CD4-positive, alpha-beta memory T cell (primary cell): Measurements from ENCODE around the gene TPRG1L. TPM values are rescaled to one million over a fixed set of nuclear protein-coding genes. Genes with fewer than 3 reads are reported as not detected.
"Not testable (repeated sequence)": the region's sequence is repeated elsewhere in the genome, so short reads cannot be mapped to it uniquely, and the experiment has no call there.

Experiments used
- CTCF ChIA-PET: fragments of 350-600 bp; sonication (Branson Sonifier 250); formaldehyde crosslinking; loops from one replicate; lab custom pipeline; 2021; ENCODE audit warnings: inconsistent platforms; ENCODE audit not compliant: partially characterized antibody; lab: Charles Lee
- POLR2A ChIA-PET: fragments of 350-600 bp; sonication (Branson Sonifier 250); formaldehyde crosslinking; loops from one replicate; lab custom pipeline; 2021; ENCODE audit not compliant: partially characterized antibody; lab: Charles Lee
- DNase-seq, 5 donors: peaks; one replicate each; pipeline versions ENCODE4 v3.0.0 to v3.0.0-alpha.2; 2020 to 2022; ENCODE audit warnings: mixed read lengths in 1 of 5
- H3K27ac ChIP-seq: one replicate; pipeline ENCODE4 v1.7.0; 2013; ENCODE audit warnings: low read depth, low read length
- H3K27me3 ChIP-seq: 2 replicates; pipeline ENCODE4 v1.7.0; 2013; ENCODE audit warnings: mild to moderate bottlenecking, low read length, moderate library complexity; ENCODE audit not compliant: insufficient read depth
- H3K36me3 ChIP-seq: 2 replicates; pipeline ENCODE4 v1.7.0; 2013; ENCODE audit warnings: mild to moderate bottlenecking, low read length, moderate library complexity; ENCODE audit not compliant: insufficient read depth
- H3K4me1 ChIP-seq: 2 replicates; pipeline ENCODE4 v1.7.0; 2013; ENCODE audit warnings: mild to moderate bottlenecking, low read length, moderate library complexity; ENCODE audit not compliant: insufficient read depth
- H3K4me3 ChIP-seq, 2 donors: one replicate each; pipeline ENCODE4 v1.7.0; 2013; ENCODE audit warnings: low read length in 2 of 2, mild to moderate bottlenecking in 1 of 2
- H3K9me3 ChIP-seq, 2 donors: one replicate each; pipeline ENCODE4 v1.7.0; 2013; ENCODE audit warnings: low read length in 2 of 2, control low read depth in 1 of 2; ENCODE audit not compliant: control insufficient read depth in 1 of 2
- H3K27ac Mint-ChIP-seq, 7 donors: one replicate each; pipeline ENCODE4 v1.8.0; 2020 to 2021; ENCODE audit warnings: mixed read lengths in 7 of 7, mild to moderate bottlenecking in 6 of 7, inconsistent platforms in 3 of 7, moderate library complexity in 3 of 7
- H3K27me3 Mint-ChIP-seq, 2 donors: one replicate each; pipeline ENCODE4 v1.8.0; 2020 to 2021; ENCODE audit warnings: mixed read lengths in 2 of 2
- H3K36me3 Mint-ChIP-seq, 2 donors: one replicate each; pipeline ENCODE4 v1.8.0; 2020 to 2021; ENCODE audit warnings: mixed read lengths in 2 of 2, inconsistent platforms in 1 of 2, mild to moderate bottlenecking in 1 of 2
- H3K4me1 Mint-ChIP-seq, 4 donors: one replicate each; pipeline ENCODE4 v1.8.0; 2020 to 2021; ENCODE audit warnings: mixed read lengths in 4 of 4, mild to moderate bottlenecking in 1 of 4
- H3K4me3 Mint-ChIP-seq, 8 donors: one replicate each; pipeline ENCODE4 v1.8.0; 2020 to 2021; ENCODE audit warnings: mixed read lengths in 8 of 8, mild to moderate bottlenecking in 7 of 8, moderate library complexity in 6 of 8, inconsistent platforms in 3 of 8
- H3K9me3 Mint-ChIP-seq, 8 donors: one replicate each; pipeline ENCODE4 v1.8.0; 2020 to 2021; ENCODE audit warnings: mixed read lengths in 8 of 8, mild to moderate bottlenecking in 5 of 8, inconsistent platforms in 3 of 8, moderate library complexity in 1 of 8
- intact Hi-C: fragments of 100-400 bp; cut with micrococcal nuclease; formaldehyde crosslinking; loops from one replicate; pipeline ENCODE4 v1.15.1; 2023
- polyA plus RNA-seq, 2 donors: library from polyadenylated mRNA; unstranded; fragments of 300-500 nt; fragmentation: Illumina TruSeq; gene quantifications; one replicate each; pipeline ENCODE4 v1.2.3, GENCODE V29; 2021
- total RNA-seq, 2 experiments: library from RNA; stranded (reverse); gene quantifications; one replicate each; pipeline ENCODE4 v1.2.3, GENCODE V29; 2021

TPRG1L gene
- total RNA-seq (10 to 100 TPM; 57.9 to 59.5 TPM), polyA plus RNA-seq (10 to 100 TPM; 41.4 to 46.4 TPM)

DNA sequence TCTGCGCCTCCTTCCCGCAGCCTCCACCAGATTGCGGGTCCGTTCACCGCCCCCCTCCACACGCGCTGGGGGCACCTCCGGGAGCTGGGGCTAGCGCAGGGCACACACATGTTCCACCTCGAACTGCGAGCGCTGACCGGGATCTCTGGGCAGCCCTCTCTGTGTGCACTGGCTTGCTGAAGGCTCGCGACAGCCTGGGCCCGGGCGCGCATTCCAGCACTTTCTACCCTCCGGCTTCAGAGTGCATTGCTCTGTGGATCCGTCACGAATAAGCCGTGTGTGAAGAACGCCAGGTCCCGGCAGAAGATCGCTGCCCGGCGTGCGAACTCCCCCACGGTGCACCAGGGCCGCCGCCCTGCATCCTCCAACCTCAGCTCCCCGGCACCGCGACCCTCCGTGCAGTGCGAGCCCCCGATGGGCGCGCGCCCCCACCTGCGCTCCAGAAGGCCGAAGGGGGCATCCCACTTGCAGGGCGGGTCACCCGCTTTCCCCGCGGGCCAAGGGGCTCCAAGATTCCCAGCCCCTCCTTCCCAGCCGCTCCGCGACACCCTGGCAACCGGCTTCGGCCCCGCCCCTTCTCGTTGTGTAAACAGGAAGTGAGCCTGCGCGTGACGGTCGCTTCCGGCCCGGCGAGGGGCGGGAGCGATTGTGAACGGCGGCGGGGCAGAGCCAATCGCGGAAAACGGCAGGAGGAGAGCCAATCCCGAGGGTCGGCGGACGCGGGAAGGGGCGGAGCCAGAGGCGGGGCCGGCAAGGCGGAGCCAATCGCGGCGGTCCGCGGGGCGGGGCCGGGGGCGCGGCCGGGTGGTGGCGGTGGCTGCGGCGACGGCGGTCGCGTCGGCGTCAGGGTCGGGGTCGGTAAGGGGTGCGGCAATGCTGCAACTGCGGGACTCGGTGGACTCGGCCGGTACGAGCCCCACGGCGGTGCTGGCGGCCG, at the start of gene TPRG1L:
Gene TPRG1L (plus strand): TSS at position 816 of the 937 bp plus-strand sequence. CDS start 58 bp downstream, at position 874.
- Mint-ChIP-seq H3K36me3 (peaks cover 7 to 25% of the 10 kb centered on the region in 2 donors), H3K27ac (peak within 1 kb of the TSS; percentile 92 to 98 (median 97)), H3K27me3 (no peaks in the 10 kb centered on the region), H3K4me1 (peaks cover 25 to 52% (median 41%) of the 10 kb centered on the region in 4 donors), H3K4me3 (peak within 1 kb of the TSS; percentile 92 to 99 (median 94)), H3K9me3 (peaks cover 0 to 2% (median 0%) of the 10 kb centered on the region in 8 donors)
- Histone ChIP-seq H3K4me3 (peak within 1 kb of the TSS; percentile 36 to 90), H3K27me3 (no peaks in the 10 kb centered on the region), H3K9me3 (no peaks in the 10 kb centered on the region), H3K36me3 (peaks cover 22% of the 10 kb centered on the region), H3K27ac (peak within 1 kb of the TSS; percentile 66), H3K4me1 (peaks cover 33% of the 10 kb centered on the region)
- intact Hi-C loops = loop anchor here (1.0 to 2.0 kb wide), 5 partner anchors 26 to 232 kb away; partner anchors contain the start of genes CEP104, DFFB, SMIM1 and WRAP73
- DNase-seq = peak; percentile 97 to 99 (median 99)
- CTCF ChIA-PET = interaction anchor here (6.1 kb wide), 1 partner anchor 172 kb away, joined by 60 read pairs; no protein-coding TSS in a partner anchor
- POLR2A ChIA-PET = interaction anchor here (0.8 to 1.2 kb wide), 5 partner anchors 13 to 172 kb away, joined by 3 to 7 read pairs (median 6); partner anchors contain the start of genes LRRC47 and MEGF6

- H3K4me1 ChIP-seq, H3K4me3 ChIP-seq, intact Hi-C loops, H3K27me3 Mint-ChIP-seq, CTCF ChIA-PET, POLR2A ChIA-PET, DNase-seq, H3K36me3 Mint-ChIP-seq, H3K9me3 ChIP-seq, H3K9me3 Mint-ChIP-seq, H3K4me1 Mint-ChIP-seq, H3K27me3 ChIP-seq, H3K36me3 ChIP-seq, H3K4me3 Mint-ChIP-seq, H3K27ac ChIP-seq, H3K27ac Mint-ChIP-seq: not testable (repeated sequence)
Measured at GRCh38 chr1:3575515-3575914, 49.3 kb upstream of the TPRG1L start.

- intact Hi-C loops = no loop called here
- Histone ChIP-seq H3K4me3 (no peak overlapping the region), H3K36me3 (no peaks in the 10 kb centered on the region), H3K9me3 (no peaks in the 10 kb centered on the region), H3K27me3 (no peaks in the 10 kb centered on the region), H3K27ac (no peak overlapping the region), H3K4me1 (no peaks in the 10 kb centered on the region)
- no peaks in the 10 kb centered on the region for H3K4me1 Mint-ChIP-seq
- POLR2A ChIA-PET = no interaction called here
- H3K36me3 Mint-ChIP-seq = no peaks in the 10 kb centered on the region
- no peak overlapping the region for H3K27ac Mint-ChIP-seq
- DNase-seq = no peak
- CTCF ChIA-PET = no interaction called here
- H3K4me3 Mint-ChIP-seq = no peak overlapping the region
- peaks cover 0 to 2% (median 0%) of the 10 kb centered on the region in 8 donors for H3K9me3 Mint-ChIP-seq
- no peaks in the 10 kb centered on the region for H3K27me3 Mint-ChIP-seq
Measured at GRCh38 chr1:3575993-3576392, 48.8 kb upstream of the TPRG1L start.

- H3K4me1 ChIP-seq = no peaks in the 10 kb centered on the region
- no peak overlapping the region for H3K4me3 ChIP-seq
- intact Hi-C loops = no loop called here
- H3K9me3 ChIP-seq = no peaks in the 10 kb centered on the region
- Mint-ChIP-seq H3K36me3 (no peaks in the 10 kb centered on the region), H3K4me3 (no peak overlapping the region), H3K27ac (no peak overlapping the region), H3K4me1 (no peaks in the 10 kb centered on the region), H3K9me3 (peaks cover 0 to 2% (median 0%) of the 10 kb centered on the region in 8 donors), H3K27me3 (no peaks in the 10 kb centered on the region)
- no peak overlapping the region for H3K27ac ChIP-seq
- POLR2A ChIA-PET = no interaction called here
- no peak for DNase-seq
- CTCF ChIA-PET = no interaction called here
- H3K27me3 ChIP-seq = no peaks in the 10 kb centered on the region
- no peaks in the 10 kb centered on the region for H3K36me3 ChIP-seq
Measured at GRCh38 chr1:3577300-3577699, 47.5 kb upstream of the TPRG1L start.

DNA sequence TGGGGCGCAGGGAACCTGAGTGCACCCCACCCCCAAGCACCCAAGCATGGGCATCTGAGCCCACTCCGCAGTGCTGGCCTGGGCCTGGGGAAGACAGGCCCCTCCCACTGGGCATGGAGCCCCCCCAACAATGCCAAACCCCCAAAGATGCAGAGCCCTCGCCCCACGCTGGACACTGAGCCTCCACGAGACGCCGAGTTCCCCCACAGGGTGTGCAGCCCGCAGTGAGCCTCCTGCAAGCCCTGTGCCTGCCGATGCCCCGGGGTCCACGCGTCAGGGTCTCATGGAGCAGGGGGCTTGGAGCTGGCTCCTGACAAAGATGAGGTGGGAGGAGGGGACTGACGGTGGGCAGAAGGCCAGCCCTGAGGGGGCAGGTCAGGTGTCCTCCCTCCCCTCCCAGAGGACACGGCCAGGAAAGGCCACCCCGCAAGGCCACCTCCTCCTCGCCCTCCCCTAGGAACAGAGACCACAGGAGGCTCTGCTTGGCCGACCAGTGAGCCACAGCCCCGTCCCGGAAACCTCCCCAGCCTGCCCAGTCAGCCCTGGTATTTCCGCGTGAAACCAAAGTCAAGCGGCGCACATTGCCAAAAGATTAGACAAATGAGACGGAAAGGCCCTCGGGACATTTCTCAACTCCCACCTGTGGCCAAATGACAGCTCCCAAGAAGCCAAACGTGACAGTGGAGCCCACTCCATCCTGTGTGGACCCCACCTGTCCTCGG, 46.9 kb upstream of the TPRG1L start:
- Mint-ChIP-seq H3K36me3 (no peaks in the 10 kb centered on the region), H3K4me3 (no peak overlapping the region), H3K4me1 (no peaks in the 10 kb centered on the region), H3K27ac (no peak overlapping the region), H3K9me3 (peaks cover 0 to 2% (median 0%) of the 10 kb centered on the region in 8 donors), H3K27me3 (no peaks in the 10 kb centered on the region)
- DNase-seq = no peak
- no peaks in the 10 kb centered on the region for H3K27me3 ChIP-seq
- CTCF ChIA-PET = no interaction called here
- H3K4me3 ChIP-seq = no peak overlapping the region
- H3K36me3 ChIP-seq = no peaks in the 10 kb centered on the region
- POLR2A ChIA-PET = no interaction called here
- no peaks in the 10 kb centered on the region for H3K9me3 ChIP-seq
- no peak overlapping the region for H3K27ac ChIP-seq
- intact Hi-C loops = no loop called here
- H3K4me1 ChIP-seq = no peaks in the 10 kb centered on the region

DNA sequence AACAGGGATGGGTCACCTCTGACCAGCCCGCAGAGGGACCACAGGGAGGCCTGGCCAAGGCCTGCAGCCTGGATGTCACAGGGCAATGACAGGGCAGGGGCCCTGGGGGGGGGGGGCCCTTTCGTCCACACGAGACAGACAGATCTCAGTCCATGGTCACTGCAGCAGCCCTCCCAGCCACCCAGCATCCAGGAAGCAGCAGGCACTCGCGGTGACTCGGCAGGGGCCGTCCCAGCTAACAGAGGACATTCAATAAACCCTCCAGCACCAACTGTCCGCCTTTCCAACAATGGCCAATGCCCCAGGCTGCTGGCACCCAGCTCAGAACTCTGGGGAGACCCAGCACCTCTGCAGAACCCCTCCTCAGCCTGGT, 46.4 kb upstream of the TPRG1L start:
- no peak overlapping the region for H3K4me3 Mint-ChIP-seq
- ChIA-PET CTCF (no interaction called here), POLR2A (no interaction called here)
- no peaks in the 10 kb centered on the region for H3K4me1 ChIP-seq
- no peaks in the 10 kb centered on the region for H3K4me1 Mint-ChIP-seq
- H3K36me3 ChIP-seq = no peaks in the 10 kb centered on the region
- no peak overlapping the region for H3K4me3 ChIP-seq
- DNase-seq = no peak
- H3K27ac ChIP-seq = no peak overlapping the region
- intact Hi-C loops = no loop called here
- no peaks in the 10 kb centered on the region for H3K9me3 ChIP-seq
- H3K9me3 Mint-ChIP-seq = no peaks in the 10 kb centered on the region
- no peaks in the 10 kb centered on the region for H3K27me3 Mint-ChIP-seq
- no peaks in the 10 kb centered on the region for H3K27me3 ChIP-seq
- H3K36me3 Mint-ChIP-seq = no peaks in the 10 kb centered on the region
- no peak overlapping the region for H3K27ac Mint-ChIP-seq

- Histone ChIP-seq H3K36me3 (no peaks in the 10 kb centered on the region), H3K27me3 (no peaks in the 10 kb centered on the region), H3K27ac (no peak overlapping the region), H3K4me1 (no peaks in the 10 kb centered on the region), H3K9me3 (no peaks in the 10 kb centered on the region), H3K4me3 (no peak overlapping the region)
- intact Hi-C loops = no loop called here
- ChIA-PET CTCF (no interaction called here), POLR2A (no interaction called here)
- Mint-ChIP-seq H3K36me3 (no peaks in the 10 kb centered on the region), H3K4me3 (no peak overlapping the region), H3K4me1 (no peaks in the 10 kb centered on the region), H3K9me3 (no peaks in the 10 kb centered on the region), H3K27me3 (no peaks in the 10 kb centered on the region), H3K27ac (no peak overlapping the region)
- DNase-seq = peak in 1 of 5 donors; percentile 7
Measured at GRCh38 chr1:3578906-3579305, 45.9 kb upstream of the TPRG1L start.
